Type B pancreatic cell (in vitro differentiated cells): Measurements from ENCODE around the gene MOBP. TPM values are rescaled to one million over a fixed set of nuclear protein-coding genes. Genes with fewer than 3 reads are reported as not detected.

ENCODE experiments used
- DNase-seq: peaks from one replicate; pipeline ENCODE4 v3.0.0; 2021; ENCODE audit warnings: mixed read lengths; ENCODE audit not compliant: unreplicated experiment; ENCODE audit errors: extremely low spot score
- H3K27ac Mint-ChIP-seq: 2 replicates; pipeline ENCODE4 v1.8.0; 2021; ENCODE audit warnings: mild to moderate bottlenecking, mixed read lengths
- H3K27me3 Mint-ChIP-seq: 2 replicates; pipeline ENCODE4 v1.8.0; 2021; ENCODE audit warnings: mixed read lengths
- H3K36me3 Mint-ChIP-seq: 2 replicates; pipeline ENCODE4 v1.8.0; 2021; ENCODE audit warnings: mixed read lengths
- H3K4me1 Mint-ChIP-seq: one replicate; pipeline ENCODE4 v1.8.0; 2021; ENCODE audit warnings: mixed read lengths; ENCODE audit not compliant: unreplicated experiment
- H3K4me3 Mint-ChIP-seq: 2 replicates; pipeline ENCODE4 v1.8.0; 2021; ENCODE audit warnings: mild to moderate bottlenecking, mixed read lengths
- H3K9me3 Mint-ChIP-seq: 2 replicates; pipeline ENCODE4 v1.8.0; 2021; ENCODE audit warnings: mixed read lengths
- CTCF ChIP-seq: fragments of 200-600 bp; sonication (generic); conservative IDR thresholded peaks from 2 replicates; pipeline ENCODE4 v1.5.0; 2021; ENCODE audit warnings: antibody characterized with exemption, mild to moderate bottlenecking
- total RNA-seq: library from RNA; stranded (reverse); gene quantifications from 2 replicates; pipeline ENCODE4 v1.2.1, GENCODE V29; 2021; ENCODE audit warnings: low replicate concordance

The MOBP gene
- total RNA-seq, 1 donor from 2014 or later = not detected

- Mint-ChIP-seq H3K9me3 (no peaks in the 10 kb centered on the region), H3K4me3 (no peak overlapping the region), H3K4me1 (no peaks in the 10 kb centered on the region), H3K27ac (no peak overlapping the region), H3K27me3 (peaks cover 14% of the 10 kb centered on the region), H3K36me3 (no peaks in the 10 kb centered on the region)
- no peak for DNase-seq
- no peak for TF ChIP-seq CTCF
These were observed 46.4 kb downstream of the MOBP start for GRCh38 chr3:39513791-39514369.

- Mint-ChIP-seq H3K27me3 (peaks cover 33% of the 10 kb centered on the region), H3K27ac (no peak overlapping the region), H3K4me1 (no peaks in the 10 kb centered on the region), H3K36me3 (no peaks in the 10 kb centered on the region), H3K9me3 (no peaks in the 10 kb centered on the region), H3K4me3 (no peak overlapping the region)
- TF ChIP-seq CTCF = no peak
- no peak for DNase-seq
These were observed 48.4 kb downstream of the MOBP start for GRCh38 chr3:39515681-39516441.

DNA sequence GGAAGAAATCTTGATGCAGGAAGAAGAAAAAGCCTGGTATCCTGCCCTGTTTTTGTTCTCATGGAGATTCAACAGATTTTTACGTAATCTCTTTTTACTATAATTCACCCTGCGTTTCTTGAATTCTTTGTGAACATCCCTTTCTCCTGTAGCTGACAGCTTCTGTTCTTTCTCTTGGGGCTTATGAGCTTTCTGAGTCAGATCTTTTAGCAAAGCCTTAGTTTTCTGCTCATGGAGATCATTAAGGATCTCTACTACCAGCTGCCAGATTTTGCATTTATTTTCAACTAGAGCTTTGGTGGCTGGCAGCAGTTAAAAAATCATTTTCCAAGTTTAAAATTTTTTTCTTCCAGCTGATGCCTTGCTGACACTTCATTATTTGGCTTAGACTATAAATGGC is 51.6 kb downstream of the MOBP start:
- DNase-seq = no peak
- Mint-ChIP-seq H3K4me1 (no peaks in the 10 kb centered on the region), H3K36me3 (no peaks in the 10 kb centered on the region), H3K9me3 (no peaks in the 10 kb centered on the region), H3K27me3 (peaks cover 33% of the 10 kb centered on the region), H3K27ac (no peak overlapping the region), H3K4me3 (no peak overlapping the region)
- no peak for TF ChIP-seq CTCF

GRCh38 chr3:39519554-39520288 is 52.2 kb downstream of the MOBP start:
- Mint-ChIP-seq H3K4me1 (no peaks in the 10 kb centered on the region), H3K9me3 (no peaks in the 10 kb centered on the region), H3K4me3 (no peak overlapping the region), H3K27ac (no peak overlapping the region), H3K27me3 (peaks cover 33% of the 10 kb centered on the region), H3K36me3 (no peaks in the 10 kb centered on the region)
- no peak for TF ChIP-seq CTCF
- DNase-seq = no peak

DNA sequence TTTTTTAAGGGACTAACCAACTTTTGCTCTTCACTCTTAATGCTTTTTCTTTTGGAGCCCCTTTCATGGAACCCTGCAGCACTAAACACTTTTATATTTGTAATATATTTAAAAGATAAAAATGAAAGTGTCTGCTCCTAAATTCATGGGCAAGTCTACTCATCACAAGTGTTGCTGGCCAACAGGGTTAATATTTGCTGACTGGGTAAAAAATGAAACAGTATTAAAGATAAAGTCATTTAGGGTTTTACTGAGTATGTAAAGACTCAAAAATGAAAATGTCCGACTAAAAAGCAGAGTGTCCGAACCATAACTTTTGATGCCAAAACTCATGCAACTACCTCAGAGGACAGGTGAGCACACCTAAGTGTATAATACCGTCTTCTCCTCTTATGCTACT is 54.0 kb downstream of the MOBP start:
- Mint-ChIP-seq H3K4me1 (no peaks in the 10 kb centered on the region), H3K9me3 (no peaks in the 10 kb centered on the region), H3K27ac (no peak overlapping the region), H3K27me3 (peaks cover 28% of the 10 kb centered on the region), H3K36me3 (no peaks in the 10 kb centered on the region), H3K4me3 (no peak overlapping the region)
- DNase-seq = no peak
- no peak for TF ChIP-seq CTCF
